K562 (cell line): ENCODE measurements around the gene TMEM167B. TPM values are rescaled to one million over a fixed set of nuclear protein-coding genes. Genes with fewer than 3 reads are reported as not detected.

ENCODE experiments used
- DMBX1 ChIP-seq: fragments of 250-450 bp; sonication (Bioruptor Pico); IDR thresholded peaks from 2 replicates; pipeline ENCODE4 v1.8.0; 2022; ENCODE audit warnings: inconsistent platforms, mild to moderate bottlenecking, moderate library complexity, borderline replicate concordance
- HMG20A ChIP-seq: fragments of 450-650 bp; formaldehyde crosslinking; conservative IDR thresholded peaks from 2 replicates; pipeline ENCODE4 v1.4.0; 2020; ENCODE audit warnings: mild to moderate bottlenecking, mixed read lengths
- JUND ChIP-seq, 2 experiments: IDR thresholded peaks; 2 replicates in 1 of 2; 3 replicates in 1 of 2; pipeline ENCODE4 v1.6.1; 2011; ENCODE audit warnings: borderline replicate concordance in 2 of 2, low read depth in 2 of 2, low read length in 2 of 2, improper control_type of control experiment in 1 of 2, missing biosample characterization in 1 of 2, missing genetic modification characterization in 1 of 2, missing genetic modification reagents in 1 of 2
- LCOR ChIP-seq: sonication (generic); formaldehyde crosslinking; IDR thresholded peaks from 2 replicates; pipeline ENCODE4 v1.8.0; 2022; ENCODE audit warnings: mild to moderate bottlenecking, missing genetic modification reagents
- NCOA1 ChIP-seq: fragments of 450-650 bp; IDR thresholded peaks from 2 replicates; pipeline ENCODE4 v1.6.1; 2016; ENCODE audit warnings: low read depth
- NFE2 ChIP-seq: IDR thresholded peaks from 2 replicates; pipeline ENCODE4 v1.6.1; 2014; ENCODE audit warnings: antibody characterized with exemption, low read depth
- OTX1 ChIP-seq: fragments of 450-650 bp; formaldehyde crosslinking; IDR thresholded peaks from 2 replicates; pipeline ENCODE4 v1.4.0; 2022; ENCODE audit warnings: mild to moderate bottlenecking
- PTBP1 ChIP-seq: fragments of 200-400 bp; formaldehyde crosslinking; IDR thresholded peaks from 2 replicates; pipeline ENCODE4 v1.6.1; 2017; ENCODE audit warnings: low read depth, low read length
- RAD21 ChIP-seq, 2 experiments: fragments of 250-450 bp in 1 of 2; fragments of 450-650 bp in 1 of 2; sonication (Bioruptor Pico) in 1 of 2; formaldehyde crosslinking in 1 of 2; IDR thresholded peaks in 1 of 2; conservative IDR thresholded peaks in 1 of 2; 2 replicates each; pipeline versions ENCODE4 v1.4.0 to v1.8.0; 2020 to 2022; ENCODE audit warnings: mild to moderate bottlenecking in 2 of 2, moderate library complexity in 1 of 2
- RFX5 ChIP-seq: IDR thresholded peaks from 2 replicates; pipeline ENCODE4 v1.6.1; 2011; ENCODE audit warnings: low read depth, mild to moderate bottlenecking, improper control_type of control experiment, low read length
- SMAD2 ChIP-seq: fragments of 150-350 bp; IDR thresholded peaks from 2 replicates; pipeline ENCODE4 v1.6.1; 2014; ENCODE audit warnings: low read depth, mild to moderate bottlenecking, low read length
- TCF7L2 ChIP-seq: fragments of 150-350 bp; IDR thresholded peaks from 2 replicates; pipeline ENCODE4 v1.6.1; 2016; ENCODE audit warnings: low read depth, mild to moderate bottlenecking, low read length, moderate library complexity
- ZNF197 ChIP-seq: fragments of 200-800 bp; sonication (Bioruptor generic); IDR thresholded peaks from 2 replicates; pipeline ENCODE4 v1.6.1; 2016; ENCODE audit warnings: low read depth, missing genetic modification characterization, missing compliant biosample characterization
- ZNF224 ChIP-seq: sonication (generic); formaldehyde crosslinking; IDR thresholded peaks from 2 replicates; pipeline ENCODE4 v1.8.0; 2022; ENCODE audit warnings: mild to moderate bottlenecking, missing genetic modification reagents
- polyA plus RNA-seq, 8 experiments: library from polyadenylated mRNA; depleted of rRNA in 4 of 8; stranded (reverse) in 5 of 8; unstranded in 3 of 8; fragments of >200 nt; fragmentation: Nextera tagmentation in 2 of 8; fragmentation: Illumina TruSeq in 1 of 8; extraction: Ambion mirVana in 2 of 8; extraction: Trizol in 1 of 8; gene quantifications; 2 replicates each; pipeline versions ENCODE4 v1.2.1 to v1.2.3, GENCODE V29; 2011 to 2014; ENCODE audit warnings: inconsistent platforms in 1 of 8, missing spikeins in 1 of 8
- total RNA-seq, 7 experiments: library from RNA; depleted of rRNA in 6 of 7; stranded (reverse); fragments of >200 nt in 6 of 7; fragmentation: Illumina TruSeq in 2 of 7; extraction: Trizol in 2 of 7; gene quantifications; 2 replicates each; pipeline versions ENCODE4 v1.2.1 to v1.2.3, GENCODE V29; 2011 to 2021; ENCODE audit warnings: low replicate concordance in 1 of 7
- TF ChIP-seq, protein P1 (sequence below): fragments of 450-650 bp; IDR thresholded peaks from 2 replicates; pipeline ENCODE4 v1.6.1; 2017; ENCODE audit warnings: antibody characterized with exemption, mild to moderate bottlenecking
- TF ChIP-seq, protein P2 (sequence below): fragments of 250-450 bp; sonication (Bioruptor Pico); IDR thresholded peaks from 2 replicates; pipeline ENCODE4 v1.6.1; 2021; ENCODE audit warnings: mild to moderate bottlenecking
- TF ChIP-seq, protein P3 (sequence below): fragments of 250-450 bp; sonication (Bioruptor Pico); IDR thresholded peaks from 2 replicates; pipeline ENCODE4 v1.9.0; 2021; ENCODE audit warnings: mild to moderate bottlenecking
- TF ChIP-seq, protein P4 (sequence below): fragments of 450-650 bp; IDR thresholded peaks from 2 replicates; pipeline ENCODE4 v1.6.1; 2016; ENCODE audit warnings: low read depth, mild to moderate bottlenecking, moderate library complexity
- TF ChIP-seq, protein P5 (sequence below): sonication (generic); formaldehyde crosslinking; IDR thresholded peaks from 2 replicates; pipeline ENCODE4 v1.8.1; 2023; ENCODE audit warnings: mild to moderate bottlenecking, missing genetic modification reagents, moderate library complexity
- TF ChIP-seq, protein P6 (sequence below): sonication (generic); IDR thresholded peaks from 2 replicates; pipeline ENCODE4 v1.6.1; 2016

Gene TMEM167B
- total and polyA plus RNA-seq, 9 of the 15 experiments (the other 6 are each of a cell fraction or from before 2014, with no cell fraction given): 17.2 to 36.4 (median 32.2) TPM

DNA sequence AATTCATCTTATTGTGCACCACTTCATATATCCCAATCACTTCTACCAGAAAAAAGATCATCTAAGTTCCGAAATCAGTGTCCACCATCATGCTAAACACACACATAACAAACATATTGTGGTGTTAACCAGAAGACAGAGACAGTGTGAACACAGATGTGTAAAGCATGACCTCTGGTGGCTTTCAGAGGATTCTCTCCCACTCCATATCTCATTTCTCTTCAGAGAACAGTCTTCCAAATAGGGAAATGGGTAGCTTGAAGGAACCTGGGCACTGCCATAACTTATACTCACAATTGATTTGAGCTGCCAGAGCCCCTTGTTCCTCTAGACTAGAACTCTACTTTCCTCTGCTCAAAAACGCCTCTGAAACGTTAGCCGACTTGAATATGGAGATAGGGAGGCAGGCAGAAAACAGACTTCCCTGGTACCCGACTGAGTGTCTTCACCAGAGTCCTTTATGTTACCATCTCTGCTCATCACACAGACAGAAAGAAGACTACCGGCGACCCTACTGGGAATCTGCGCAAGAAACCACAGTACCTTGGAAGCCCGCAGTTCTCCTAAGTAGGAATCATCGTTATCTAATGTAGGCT lies 21.6 kb downstream of the TMEM167B start (continued):
- TF ChIP-seq, protein P1, sequence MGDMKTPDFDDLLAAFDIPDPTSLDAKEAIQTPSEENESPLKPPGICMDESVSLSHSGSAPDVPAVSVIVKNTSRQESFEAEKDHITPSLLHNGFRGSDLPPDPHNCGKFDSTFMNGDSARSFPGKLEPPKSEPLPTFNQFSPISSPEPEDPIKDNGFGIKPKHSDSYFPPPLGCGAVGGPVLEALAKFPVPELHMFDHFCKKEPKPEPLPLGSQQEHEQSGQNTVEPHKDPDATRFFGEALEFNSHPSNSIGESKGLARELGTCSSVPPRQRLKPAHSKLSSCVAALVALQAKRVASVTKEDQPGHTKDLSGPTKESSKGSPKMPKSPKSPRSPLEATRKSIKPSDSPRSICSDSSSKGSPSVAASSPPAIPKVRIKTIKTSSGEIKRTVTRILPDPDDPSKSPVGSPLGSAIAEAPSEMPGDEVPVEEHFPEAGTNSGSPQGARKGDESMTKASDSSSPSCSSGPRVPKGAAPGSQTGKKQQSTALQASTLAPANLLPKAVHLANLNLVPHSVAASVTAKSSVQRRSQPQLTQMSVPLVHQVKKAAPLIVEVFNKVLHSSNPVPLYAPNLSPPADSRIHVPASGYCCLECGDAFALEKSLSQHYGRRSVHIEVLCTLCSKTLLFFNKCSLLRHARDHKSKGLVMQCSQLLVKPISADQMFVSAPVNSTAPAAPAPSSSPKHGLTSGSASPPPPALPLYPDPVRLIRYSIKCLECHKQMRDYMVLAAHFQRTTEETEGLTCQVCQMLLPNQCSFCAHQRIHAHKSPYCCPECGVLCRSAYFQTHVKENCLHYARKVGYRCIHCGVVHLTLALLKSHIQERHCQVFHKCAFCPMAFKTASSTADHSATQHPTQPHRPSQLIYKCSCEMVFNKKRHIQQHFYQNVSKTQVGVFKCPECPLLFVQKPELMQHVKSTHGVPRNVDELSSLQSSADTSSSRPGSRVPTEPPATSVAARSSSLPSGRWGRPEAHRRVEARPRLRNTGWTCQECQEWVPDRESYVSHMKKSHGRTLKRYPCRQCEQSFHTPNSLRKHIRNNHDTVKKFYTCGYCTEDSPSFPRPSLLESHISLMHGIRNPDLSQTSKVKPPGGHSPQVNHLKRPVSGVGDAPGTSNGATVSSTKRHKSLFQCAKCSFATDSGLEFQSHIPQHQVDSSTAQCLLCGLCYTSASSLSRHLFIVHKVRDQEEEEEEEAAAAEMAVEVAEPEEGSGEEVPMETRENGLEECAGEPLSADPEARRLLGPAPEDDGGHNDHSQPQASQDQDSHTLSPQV: no peak
- no peak for TF ChIP-seq SMAD2
- TF ChIP-seq TCF7L2: no peak
- TF ChIP-seq, protein P2, sequence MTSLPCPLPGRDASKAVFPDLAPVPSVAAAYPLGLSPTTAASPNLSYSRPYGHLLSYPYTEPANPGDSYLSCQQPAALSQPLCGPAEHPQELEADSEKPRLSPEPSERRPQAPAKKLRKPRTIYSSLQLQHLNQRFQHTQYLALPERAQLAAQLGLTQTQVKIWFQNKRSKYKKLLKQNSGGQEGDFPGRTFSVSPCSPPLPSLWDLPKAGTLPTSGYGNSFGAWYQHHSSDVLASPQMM (CRISPR knock-in tag): no peak
- TF ChIP-seq HMG20A: no peak
- no peak for TF ChIP-seq ZNF197 (CRISPR knock-in tag)
- TF ChIP-seq NFE2: no peak
- 0 out of 2 replicates have a peak, but pooled peaks have one; percentile 11 for TF ChIP-seq JUND (IDR thresholded peaks at IDR 0.05; ENCODE audit: borderline replicate concordance, low read depth, low read length)
- TF ChIP-seq JUND (tag; IDR thresholded peaks at IDR 0.05; ENCODE audit: borderline replicate concordance, low read depth, low read length): no peak; the same call in 2 of the 3 replicates
- TF ChIP-seq, protein P3, sequence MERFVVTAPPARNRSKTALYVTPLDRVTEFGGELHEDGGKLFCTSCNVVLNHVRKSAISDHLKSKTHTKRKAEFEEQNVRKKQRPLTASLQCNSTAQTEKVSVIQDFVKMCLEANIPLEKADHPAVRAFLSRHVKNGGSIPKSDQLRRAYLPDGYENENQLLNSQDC: no peak
- TF ChIP-seq, protein P4, sequence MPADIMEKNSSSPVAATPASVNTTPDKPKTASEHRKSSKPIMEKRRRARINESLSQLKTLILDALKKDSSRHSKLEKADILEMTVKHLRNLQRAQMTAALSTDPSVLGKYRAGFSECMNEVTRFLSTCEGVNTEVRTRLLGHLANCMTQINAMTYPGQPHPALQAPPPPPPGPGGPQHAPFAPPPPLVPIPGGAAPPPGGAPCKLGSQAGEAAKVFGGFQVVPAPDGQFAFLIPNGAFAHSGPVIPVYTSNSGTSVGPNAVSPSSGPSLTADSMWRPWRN: no peak
- TF ChIP-seq ZNF224: no peak
- TF ChIP-seq, protein P5, sequence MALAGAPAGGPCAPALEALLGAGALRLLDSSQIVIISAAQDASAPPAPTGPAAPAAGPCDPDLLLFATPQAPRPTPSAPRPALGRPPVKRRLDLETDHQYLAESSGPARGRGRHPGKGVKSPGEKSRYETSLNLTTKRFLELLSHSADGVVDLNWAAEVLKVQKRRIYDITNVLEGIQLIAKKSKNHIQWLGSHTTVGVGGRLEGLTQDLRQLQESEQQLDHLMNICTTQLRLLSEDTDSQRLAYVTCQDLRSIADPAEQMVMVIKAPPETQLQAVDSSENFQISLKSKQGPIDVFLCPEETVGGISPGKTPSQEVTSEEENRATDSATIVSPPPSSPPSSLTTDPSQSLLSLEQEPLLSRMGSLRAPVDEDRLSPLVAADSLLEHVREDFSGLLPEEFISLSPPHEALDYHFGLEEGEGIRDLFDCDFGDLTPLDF (CRISPR knock-in tag): peak; percentile 69; the same call in 1 of the 2 replicates
- TF ChIP-seq LCOR (CRISPR knock-in tag): peak; percentile 33; the same call in 1 of the 2 replicates
- no peak for TF ChIP-seq NCOA1
- TF ChIP-seq DMBX1: 0 out of 2 replicates have a peak, but pooled peaks have one; percentile 27
- TF ChIP-seq PTBP1: no peak
- TF ChIP-seq RFX5: no peak
- TF ChIP-seq RAD21 (CRISPR knock-in tag; conservative IDR thresholded peaks at IDR 0.05 in 1 of 2, IDR thresholded peaks at IDR 0.05 in 1 of 2): peak; percentile 94 to 97
- no peak for TF ChIP-seq OTX1 (CRISPR knock-in tag)
- TF ChIP-seq, protein P6, sequence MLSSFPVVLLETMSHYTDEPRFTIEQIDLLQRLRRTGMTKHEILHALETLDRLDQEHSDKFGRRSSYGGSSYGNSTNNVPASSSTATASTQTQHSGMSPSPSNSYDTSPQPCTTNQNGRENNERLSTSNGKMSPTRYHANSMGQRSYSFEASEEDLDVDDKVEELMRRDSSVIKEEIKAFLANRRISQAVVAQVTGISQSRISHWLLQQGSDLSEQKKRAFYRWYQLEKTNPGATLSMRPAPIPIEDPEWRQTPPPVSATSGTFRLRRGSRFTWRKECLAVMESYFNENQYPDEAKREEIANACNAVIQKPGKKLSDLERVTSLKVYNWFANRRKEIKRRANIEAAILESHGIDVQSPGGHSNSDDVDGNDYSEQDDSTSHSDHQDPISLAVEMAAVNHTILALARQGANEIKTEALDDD: peak; percentile 62
